ENCODE data around the gene ING4.

DNA sequence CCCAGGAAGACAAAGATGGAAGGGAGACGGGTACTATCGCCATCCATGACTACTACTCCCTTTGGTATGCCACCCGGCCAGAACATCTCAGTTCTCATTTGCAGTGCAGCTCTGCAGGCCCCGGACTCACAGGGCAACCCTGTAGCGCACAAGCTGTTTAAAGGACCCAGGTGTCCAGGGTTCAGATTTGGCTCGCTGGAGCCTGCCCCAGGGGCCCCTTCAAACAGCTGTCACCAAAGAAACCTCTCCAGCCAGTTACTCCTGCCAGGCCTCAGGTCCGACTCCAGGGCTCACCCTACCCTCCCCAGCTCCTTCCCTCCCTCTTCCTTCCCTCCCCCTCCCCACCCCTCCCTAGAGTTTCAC lies 50.3 kb downstream of the ING4 start:
- TF ChIP-seq EP300 (IDR thresholded peaks at IDR 0.05; ENCODE audit: borderline replicate concordance) (no peak), RAD21 (IDR thresholded peaks at IDR 0.05; ENCODE audit: low read depth) (no peak), CEBPB (IDR thresholded peaks at IDR 0.05) (no peak)
- TF ChIP-seq, protein P1, sequence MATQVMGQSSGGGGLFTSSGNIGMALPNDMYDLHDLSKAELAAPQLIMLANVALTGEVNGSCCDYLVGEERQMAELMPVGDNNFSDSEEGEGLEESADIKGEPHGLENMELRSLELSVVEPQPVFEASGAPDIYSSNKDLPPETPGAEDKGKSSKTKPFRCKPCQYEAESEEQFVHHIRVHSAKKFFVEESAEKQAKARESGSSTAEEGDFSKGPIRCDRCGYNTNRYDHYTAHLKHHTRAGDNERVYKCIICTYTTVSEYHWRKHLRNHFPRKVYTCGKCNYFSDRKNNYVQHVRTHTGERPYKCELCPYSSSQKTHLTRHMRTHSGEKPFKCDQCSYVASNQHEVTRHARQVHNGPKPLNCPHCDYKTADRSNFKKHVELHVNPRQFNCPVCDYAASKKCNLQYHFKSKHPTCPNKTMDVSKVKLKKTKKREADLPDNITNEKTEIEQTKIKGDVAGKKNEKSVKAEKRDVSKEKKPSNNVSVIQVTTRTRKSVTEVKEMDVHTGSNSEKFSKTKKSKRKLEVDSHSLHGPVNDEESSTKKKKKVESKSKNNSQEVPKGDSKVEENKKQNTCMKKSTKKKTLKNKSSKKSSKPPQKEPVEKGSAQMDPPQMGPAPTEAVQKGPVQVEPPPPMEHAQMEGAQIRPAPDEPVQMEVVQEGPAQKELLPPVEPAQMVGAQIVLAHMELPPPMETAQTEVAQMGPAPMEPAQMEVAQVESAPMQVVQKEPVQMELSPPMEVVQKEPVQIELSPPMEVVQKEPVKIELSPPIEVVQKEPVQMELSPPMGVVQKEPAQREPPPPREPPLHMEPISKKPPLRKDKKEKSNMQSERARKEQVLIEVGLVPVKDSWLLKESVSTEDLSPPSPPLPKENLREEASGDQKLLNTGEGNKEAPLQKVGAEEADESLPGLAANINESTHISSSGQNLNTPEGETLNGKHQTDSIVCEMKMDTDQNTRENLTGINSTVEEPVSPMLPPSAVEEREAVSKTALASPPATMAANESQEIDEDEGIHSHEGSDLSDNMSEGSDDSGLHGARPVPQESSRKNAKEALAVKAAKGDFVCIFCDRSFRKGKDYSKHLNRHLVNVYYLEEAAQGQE (IDR thresholded peaks at IDR 0.05; ENCODE audit: low read depth): no peak
- TF ChIP-seq, protein P2, sequence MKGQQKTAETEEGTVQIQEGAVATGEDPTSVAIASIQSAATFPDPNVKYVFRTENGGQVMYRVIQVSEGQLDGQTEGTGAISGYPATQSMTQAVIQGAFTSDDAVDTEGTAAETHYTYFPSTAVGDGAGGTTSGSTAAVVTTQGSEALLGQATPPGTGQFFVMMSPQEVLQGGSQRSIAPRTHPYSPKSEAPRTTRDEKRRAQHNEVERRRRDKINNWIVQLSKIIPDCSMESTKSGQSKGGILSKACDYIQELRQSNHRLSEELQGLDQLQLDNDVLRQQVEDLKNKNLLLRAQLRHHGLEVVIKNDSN (IDR thresholded peaks at IDR 0.05): no peak

All from Ishikawa (cell line).